Urinary bladder (tissue), 4 donors: Measurements from ENCODE around the gene CPXM2. TPM values are rescaled to one million over a fixed set of nuclear protein-coding genes. Genes with fewer than 3 reads are reported as not detected.

ENCODE experiments used
- DNase-seq: peaks from one replicate; pipeline ENCODE4 v3.0.0-alpha.2; 2015; ENCODE audit errors: extremely low spot score
- H3K27ac ChIP-seq: one replicate; pipeline ENCODE4 v1.5.1; 2013; ENCODE audit warnings: low read depth, mild to moderate bottlenecking, moderate library complexity
- H3K36me3 ChIP-seq: one replicate; pipeline ENCODE4 v1.6.1; 2013; ENCODE audit warnings: mild to moderate bottlenecking, moderate library complexity; ENCODE audit not compliant: insufficient read depth
- H3K4me1 ChIP-seq: one replicate; pipeline ENCODE4 v1.6.1; 2013; ENCODE audit warnings: mild to moderate bottlenecking, moderate library complexity; ENCODE audit not compliant: insufficient read depth
- H3K4me3 ChIP-seq: one replicate; pipeline ENCODE4 v1.5.1; 2013; ENCODE audit warnings: low read depth, low read length
- WGBS: extraction: QIAGEN DNeasy Blood & Tissue Kit; methylation state at CpG from one replicate; pipeline ENCODE4 v1.1.7; 2013; 5-methylcytosine and 5-hydroxymethylcytosine counted together
- polyA plus RNA-seq: library from polyadenylated mRNA; stranded (reverse); fragments of 200-250 nt; gene quantifications from one replicate; pipeline ENCODE4 v1.2.3, GENCODE V29; 2013
- total RNA-seq: library from RNA; depleted of rRNA; stranded (reverse); fragments of >200 nt; gene quantifications from one replicate; pipeline ENCODE4 v1.2.3, GENCODE V29; 2014
- donor health status: healthy with polysubstance abuse.
- donor health status: healthy.

CPXM2 gene
- total and polyA plus RNA-seq, 2 donors = 12.3 to 48.1 TPM

- H3K27ac ChIP-seq = no peak overlapping the region
- 79% methylated on average over 20 of the region's 20 CpGs for WGBS
- H3K4me3 ChIP-seq = no peak overlapping the region
- no peaks in the 10 kb centered on the region for H3K4me1 ChIP-seq
- H3K36me3 ChIP-seq = no peaks in the 10 kb centered on the region
- DNase-seq = no peak
Measured at GRCh38 chr10:123858907-123859652, 32.5 kb downstream of the CPXM2 start.

- H3K36me3 ChIP-seq = no peaks in the 10 kb centered on the region
- H3K4me1 ChIP-seq = no peaks in the 10 kb centered on the region
- H3K4me3 ChIP-seq = no peak overlapping the region
- H3K27ac ChIP-seq = no peak overlapping the region
- WGBS = 32% methylated on average over 9 of the region's 9 CpGs
- no peak for DNase-seq
Measured at GRCh38 chr10:123858077-123858681, 33.4 kb downstream of the CPXM2 start.

GRCh38 chr10:123857616-123858015 is 34.0 kb downstream of the CPXM2 start:
- WGBS = 92% methylated on average over 19 of the region's 19 CpGs
- Histone ChIP-seq H3K27ac (no peak overlapping the region), H3K4me1 (no peaks in the 10 kb centered on the region), H3K4me3 (no peak overlapping the region), H3K36me3 (no peaks in the 10 kb centered on the region)
- DNase-seq = no peak

- WGBS = 53% methylated on average over 7 of the region's 7 CpGs
- H3K4me1 ChIP-seq = no peaks in the 10 kb centered on the region
- H3K4me3 ChIP-seq = no peak overlapping the region
- H3K27ac ChIP-seq = no peak overlapping the region
- no peak for DNase-seq
- no peaks in the 10 kb centered on the region for H3K36me3 ChIP-seq
Measured at GRCh38 chr10:123855008-123855684, 36.5 kb downstream of the CPXM2 start.

GRCh38 chr10:123854498-123854897 is 37.1 kb downstream of the CPXM2 start:
- WGBS = 77% methylated on average over 7 of the region's 7 CpGs
- Histone ChIP-seq H3K36me3 (no peaks in the 10 kb centered on the region), H3K4me1 (no peaks in the 10 kb centered on the region), H3K4me3 (no peak overlapping the region), H3K27ac (no peak overlapping the region)
- no peak for DNase-seq

- WGBS = 72% methylated on average over 4 of the region's 4 CpGs
- Histone ChIP-seq H3K27ac (no peak overlapping the region), H3K36me3 (no peaks in the 10 kb centered on the region), H3K4me1 (no peaks in the 10 kb centered on the region), H3K4me3 (no peak overlapping the region)
- no peak for DNase-seq
Measured at GRCh38 chr10:123854003-123854402, 37.6 kb downstream of the CPXM2 start.

- Histone ChIP-seq H3K27ac (no peak overlapping the region), H3K4me1 (no peaks in the 10 kb centered on the region), H3K4me3 (no peak overlapping the region), H3K36me3 (no peaks in the 10 kb centered on the region)
- 88% methylated on average over 7 of the region's 7 CpGs for WGBS
- no peak for DNase-seq
Measured at GRCh38 chr10:123852411-123852951, 39.1 kb downstream of the CPXM2 start.

- Histone ChIP-seq H3K27ac (no peak overlapping the region), H3K4me1 (no peaks in the 10 kb centered on the region), H3K4me3 (no peak overlapping the region), H3K36me3 (no peaks in the 10 kb centered on the region)
- WGBS = 42% methylated on average over 5 of the region's 5 CpGs
- no peak for DNase-seq
Measured at GRCh38 chr10:123848564-123849457, 42.8 kb downstream of the CPXM2 start.

- Histone ChIP-seq H3K36me3 (no peaks in the 10 kb centered on the region), H3K4me3 (no peak overlapping the region), H3K27ac (no peak overlapping the region), H3K4me1 (no peaks in the 10 kb centered on the region)
- no peak for DNase-seq
- WGBS = 28% methylated on average over 5 of the region's 5 CpGs
Measured at GRCh38 chr10:123847686-123848432, 43.7 kb downstream of the CPXM2 start.

GRCh38 chr10:123843835-123844234 is 47.8 kb downstream of the CPXM2 start:
- no peak for DNase-seq
- no peak overlapping the region for H3K4me3 ChIP-seq
- WGBS = 90% methylated on average over 4 of the region's 4 CpGs
- no peak overlapping the region for H3K27ac ChIP-seq
- H3K4me1 ChIP-seq = no peaks in the 10 kb centered on the region
- no peaks in the 10 kb centered on the region for H3K36me3 ChIP-seq

GRCh38 chr10:123842692-123843385 is 48.8 kb downstream of the CPXM2 start:
- Histone ChIP-seq H3K4me1 (no peaks in the 10 kb centered on the region), H3K4me3 (no peak overlapping the region), H3K36me3 (no peaks in the 10 kb centered on the region), H3K27ac (no peak overlapping the region)
- DNase-seq = no peak
- WGBS = 56% methylated on average over 9 of the region's 9 CpGs

- DNase-seq = no peak
- WGBS = 68% methylated on average over 2 of the region's 2 CpGs
- Histone ChIP-seq H3K27ac (no peak overlapping the region), H3K4me1 (no peaks in the 10 kb centered on the region), H3K4me3 (no peak overlapping the region), H3K36me3 (no peaks in the 10 kb centered on the region)
Measured at GRCh38 chr10:123841560-123841959, 50.0 kb downstream of the CPXM2 start.
